H1 (cell line): ENCODE data around the gene PIK3CA. TPM values are rescaled to one million over a fixed set of nuclear protein-coding genes. Genes with fewer than 3 reads are reported as not detected.
"Not testable (repeated sequence)": the region's sequence is repeated elsewhere in the genome, so short reads cannot be mapped to it uniquely, and the experiment has no call there.

Experiments used
- CTCF ChIA-PET: fragments of 300-600 bp; sonication (Branson Sonifier 250); formaldehyde crosslinking; loops from one replicate; lab custom pipeline; 2021; ENCODE audit not compliant: partially characterized antibody; lab: Charles Lee
- POLR2A ChIA-PET: fragments of 300-600 bp; sonication (Branson Sonifier 250); formaldehyde crosslinking; loops from one replicate; lab custom pipeline; 2021; ENCODE audit warnings: inconsistent platforms; ENCODE audit not compliant: partially characterized antibody; lab: Charles Lee
- DNase-seq, 2 experiments: peaks; one replicate each; pipeline versions ENCODE4 v3.0.0 to v3.0.0-alpha.2; 2010 to 2022; ENCODE audit warnings: low spot score in 2 of 2, low read depth in 1 of 2, mixed read lengths in 1 of 2
- FAIRE-seq: peaks from 2 replicates; lab custom pipeline; 2011; peaks lifted over from hg19 to GRCh38; lab: Jason Lieb, UNC
- H2AFZ ChIP-seq: 2 replicates; pipeline ENCODE4 v1.8.1; 2012; ENCODE audit warnings: low read length, inconsistent platforms
- H2AK5ac ChIP-seq: 2 replicates; pipeline ENCODE4 v1.6.1; 2013; ENCODE audit warnings: low read depth, low read length
- H2BK120ac ChIP-seq: replicated peaks from 2 replicates; pipeline ENCODE3; 2013; ENCODE audit warnings: low read depth, low read length, inconsistent platforms
- H2BK12ac ChIP-seq: 2 replicates; pipeline ENCODE4 v1.6.1; 2013; ENCODE audit warnings: low read depth, low read length
- H2BK15ac ChIP-seq: 2 replicates; pipeline ENCODE4 v1.6.1; 2013; ENCODE audit warnings: low read length
- H2BK20ac ChIP-seq: 2 replicates; pipeline ENCODE4 v1.6.1; 2013; ENCODE audit warnings: low read length
- H2BK5ac ChIP-seq: 2 replicates; pipeline ENCODE4 v1.6.1; 2013; ENCODE audit warnings: low read depth, low read length
- H3K14ac ChIP-seq: 2 replicates; pipeline ENCODE4 v1.6.1; 2013; ENCODE audit warnings: inconsistent platforms; ENCODE audit not compliant: insufficient read length
- H3K18ac ChIP-seq: 2 replicates; pipeline ENCODE4 v1.6.1; 2013; ENCODE audit warnings: low read length; ENCODE audit errors: extremely low read depth
- H3K23ac ChIP-seq: 2 replicates; pipeline ENCODE4 v1.6.1; 2013; ENCODE audit warnings: inconsistent platforms; ENCODE audit not compliant: insufficient read length
- H3K23me2 ChIP-seq: 2 replicates; pipeline ENCODE4 v1.6.1; 2013; ENCODE audit warnings: low read depth, low read length
- H3K27ac ChIP-seq: 2 replicates; pipeline ENCODE4 v1.6.1; 2011; ENCODE audit warnings: low read depth, low read length, inconsistent platforms
- H3K27me3 ChIP-seq, 4 experiments: replicated peaks in 1 of 4; 1 replicate in 1 of 4; 2 replicates in 3 of 4; pipeline versions ENCODE4 v1.6.1 to v1.8.1; 2011 to 2013; ENCODE audit warnings: low read length in 3 of 4, mild to moderate bottlenecking in 3 of 4, inconsistent platforms in 2 of 4, mixed read lengths in 2 of 4, moderate library complexity in 1 of 4; ENCODE audit not compliant: control insufficient read depth in 3 of 4, insufficient read depth in 3 of 4; ENCODE audit errors: extremely low read depth in 1 of 4
- H3K36me3 ChIP-seq, 4 experiments: 2 replicates each; pipeline versions ENCODE4 v1.6.1 to v1.8.1; 2011 to 2013; ENCODE audit warnings: mild to moderate bottlenecking in 4 of 4, low read length in 3 of 4, moderate library complexity in 2 of 4, control low read depth in 1 of 4, inconsistent platforms in 1 of 4; ENCODE audit not compliant: insufficient read depth in 4 of 4, control insufficient read depth in 2 of 4
- H3K4ac ChIP-seq: replicated peaks from 2 replicates; pipeline ENCODE3; 2013; ENCODE audit warnings: low read length, low read depth, mixed read lengths, inconsistent platforms; ENCODE audit not compliant: insufficient read length
- H3K4me1 ChIP-seq, 4 experiments: replicated peaks in 1 of 4; 1 replicate in 1 of 4; 2 replicates in 3 of 4; pipeline versions ENCODE4 v1.6.1 to v1.8.1; 2011 to 2013; ENCODE audit warnings: low read length in 3 of 4, inconsistent platforms in 2 of 4, mixed read lengths in 1 of 4; ENCODE audit not compliant: insufficient read depth in 4 of 4, control insufficient read depth in 3 of 4
- H3K4me2 ChIP-seq, 2 experiments: 2 replicates each; pipeline versions ENCODE4 v1.6.1 to v1.8.1; 2011 to 2013; ENCODE audit warnings: low read depth in 2 of 2, low read length in 2 of 2, control low read depth in 1 of 2, inconsistent platforms in 1 of 2, mild to moderate bottlenecking in 1 of 2; ENCODE audit not compliant: insufficient read depth in 1 of 2
- H3K4me3 ChIP-seq, 4 experiments: fragments of 200-600, 300-600 bp in 1 of 4; sonication (generic), shearing (Covaris generic), sonication (Bioruptor Twin) in 1 of 4; 2 replicates each; pipeline versions ENCODE4 v1.5.1 to v1.8.1; 2011 to 2016; ENCODE audit warnings: low read length in 4 of 4, low read depth in 3 of 4, control low read depth in 2 of 4, inconsistent platforms in 2 of 4, mild to moderate bottlenecking in 2 of 4, mixed read lengths in 1 of 4, moderate library complexity in 1 of 4; ENCODE audit not compliant: insufficient read depth in 2 of 4; ENCODE audit errors: extremely low read depth in 1 of 4
- H3K56ac ChIP-seq: replicated peaks from 2 replicates; pipeline ENCODE3; 2013; ENCODE audit warnings: low read depth, mild to moderate bottlenecking, mixed read lengths, low read length, inconsistent platforms; ENCODE audit not compliant: insufficient read length
- H3K79me1 ChIP-seq: 2 replicates; pipeline ENCODE4 v1.6.1; 2013; ENCODE audit warnings: low read depth, low read length, control low read depth
- H3K79me2 ChIP-seq, 2 experiments: 2 replicates each; pipeline versions ENCODE4 v1.6.1 to v1.8.1; 2012 to 2013; ENCODE audit warnings: low read length in 2 of 2, mild to moderate bottlenecking in 2 of 2, inconsistent platforms in 1 of 2; ENCODE audit not compliant: insufficient read depth in 2 of 2, control insufficient read depth in 1 of 2
- H3K9ac ChIP-seq, 4 experiments: replicated peaks in 1 of 4; 1 replicate in 1 of 4; 2 replicates in 3 of 4; pipeline versions ENCODE4 v1.6.1 to v1.8.1; 2011 to 2013; ENCODE audit warnings: low read depth in 3 of 4, low read length in 3 of 4, control low read depth in 2 of 4, mild to moderate bottlenecking in 2 of 4, moderate library complexity in 2 of 4, inconsistent platforms in 1 of 4; ENCODE audit errors: extremely low read depth in 1 of 4
- H3K9me3 ChIP-seq, 2 experiments: 2 replicates each; pipeline versions ENCODE4 v1.6.1 to v1.8.1; 2012 to 2013; ENCODE audit warnings: mild to moderate bottlenecking in 2 of 2, moderate library complexity in 2 of 2, control low read depth in 1 of 2, inconsistent platforms in 1 of 2, low read depth in 1 of 2, low read length in 1 of 2, mixed read lengths in 1 of 2; ENCODE audit not compliant: insufficient read depth in 2 of 2
- H4K20me1 ChIP-seq, 2 experiments: replicated peaks in 1 of 2; 2 replicates each; pipeline versions ENCODE3 to v1.8.1; 2011 to 2013; ENCODE audit warnings: inconsistent platforms in 2 of 2, low read length in 2 of 2, mild to moderate bottlenecking in 1 of 2; ENCODE audit not compliant: insufficient read depth in 2 of 2, control insufficient read depth in 1 of 2
- H4K5ac ChIP-seq: 2 replicates; pipeline ENCODE4 v1.6.1; 2013; ENCODE audit warnings: low read length, low read depth, mixed read lengths, inconsistent platforms; ENCODE audit not compliant: insufficient read length
- H4K8ac ChIP-seq: 2 replicates; pipeline ENCODE4 v1.8.0; 2013; ENCODE audit warnings: mild to moderate bottlenecking, moderate library complexity, low read length, inconsistent platforms; ENCODE audit not compliant: insufficient read depth; ENCODE audit errors: extremely low read depth
- H4K91ac ChIP-seq: replicated peaks from 2 replicates; pipeline ENCODE3; 2013; ENCODE audit warnings: low read length, mixed read lengths, inconsistent platforms; ENCODE audit not compliant: insufficient read length
- WGBS, 2 experiments: shearing (Covaris generic) in 1 of 2; methylation state at CpG; one replicate each; pipeline versions ENCODE4 v1.1.6 to v1.1.7; 2013 to 2015; ENCODE audit warnings: low lambda C conversion rate in 2 of 2, mixed read lengths in 2 of 2, inconsistent platforms in 1 of 2, low coverage in 1 of 2, missing lambda C conversion rate in 1 of 2; ENCODE audit not compliant: insufficient replicate concordance in 2 of 2, insufficient coverage in 1 of 2, insufficient read length in 1 of 2; ENCODE audit errors: extremely low coverage in 1 of 2, missing lambda C conversion rate in 1 of 2; 5-methylcytosine and 5-hydroxymethylcytosine counted together
- polyA plus RNA-seq, 7 experiments: library from polyadenylated mRNA; depleted of rRNA in 3 of 7; stranded (reverse) in 5 of 7; unstranded in 2 of 7; fragments of >200 nt in 5 of 7; fragments of 200-250 nt in 2 of 7; gene quantifications; 1 replicate in 5 of 7; 2 replicates in 1 of 7; 4 replicates in 1 of 7; pipeline versions ENCODE4 v1.2.1 to v1.2.3, GENCODE V29; 2011 to 2013; ENCODE audit warnings: missing spikeins in 2 of 7, mixed read lengths in 2 of 7
- total RNA-seq: library from RNA; stranded (reverse); fragmentation: NEBNext Ultra II Directional; extraction: Animal tissue kit (Norgen Biotek cat#: 25700); gene quantifications from 2 replicates; pipeline ENCODE4 v1.2.1, GENCODE V29; 2021

The PIK3CA gene
- total and polyA plus RNA-seq, 2 of the 8 experiments (the other 6 are each of a cell fraction or from before 2014, with no cell fraction given), result 1.6 to 11.3 TPM

DNA sequence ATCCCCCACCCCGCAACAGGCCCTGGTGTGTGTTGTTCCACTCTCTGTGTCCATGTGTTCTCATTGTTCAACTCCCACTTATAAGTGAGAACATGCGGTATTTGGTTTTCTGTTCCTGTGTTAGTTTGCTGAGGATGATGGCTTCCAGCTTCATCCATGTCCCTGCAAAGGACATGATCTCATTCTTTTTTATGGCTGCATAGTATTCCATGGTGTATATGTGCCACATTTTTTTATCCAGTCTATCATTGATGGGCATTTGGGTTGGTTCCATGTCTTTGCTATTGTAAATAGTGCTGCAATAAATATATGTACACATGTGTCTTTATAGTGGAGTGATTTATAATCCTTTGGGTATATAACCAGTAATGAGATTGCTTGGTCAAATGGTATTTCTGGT lies 126.3 kb downstream of the PIK3CA start:
- WGBS, 2 experiments, result 86% methylated on average over 2 of the region's 2 CpGs; no CpG with 5 or more reads in 1 of the 2 experiments
- H3K9me3 ChIP-seq, H3K23me2 ChIP-seq, H2BK20ac ChIP-seq, H2AK5ac ChIP-seq, H3K79me2 ChIP-seq, H2BK120ac ChIP-seq, H3K23ac ChIP-seq, H4K91ac ChIP-seq, H2AFZ ChIP-seq, H3K27me3 ChIP-seq, H2BK12ac ChIP-seq, DNase-seq, H3K4ac ChIP-seq, FAIRE-seq, H2BK15ac ChIP-seq, H3K27ac ChIP-seq, H3K9ac ChIP-seq, POLR2A ChIA-PET, H3K36me3 ChIP-seq, H4K20me1 ChIP-seq, H4K5ac ChIP-seq, H3K4me2 ChIP-seq, H3K14ac ChIP-seq, H3K56ac ChIP-seq, H3K79me1 ChIP-seq, H3K18ac ChIP-seq, H2BK5ac ChIP-seq, H4K8ac ChIP-seq, H3K4me1 ChIP-seq, H3K4me3 ChIP-seq: not testable (repeated sequence)
- CTCF ChIA-PET, result interaction anchor here (0.8 kb wide), 1 partner anchor 13 kb away, joined by 4 read pairs; no protein-coding TSS in a partner anchor
